Liver (tissue), 9 donors: ENCODE results near the gene SMIM24. TPM values are rescaled to one million over a fixed set of nuclear protein-coding genes. Genes with fewer than 3 reads are reported as not detected.

Experiments used
- DNase-seq: peaks from one replicate; pipeline ENCODE4 v3.0.0-alpha.2; 2017; ENCODE audit warnings: low spot score
- H3K27ac ChIP-seq, 2 donors: one replicate each; pipeline ENCODE4 v1.7.0; 2013; ENCODE audit warnings: inconsistent platforms in 2 of 2, low read length in 2 of 2, control low read depth in 1 of 2, low read depth in 1 of 2, mild to moderate bottlenecking in 1 of 2
- H3K27me3 ChIP-seq, 4 donors: one replicate each; pipeline versions ENCODE4 v1.6.1 to v1.7.0; 2013; ENCODE audit warnings: low read length in 3 of 4, inconsistent platforms in 1 of 4, mild to moderate bottlenecking in 1 of 4, moderate library complexity in 1 of 4; ENCODE audit not compliant: control insufficient read depth in 4 of 4, insufficient read depth in 4 of 4
- H3K36me3 ChIP-seq, 4 donors: one replicate each; pipeline versions ENCODE4 v1.6.1 to v1.7.0; 2013; ENCODE audit warnings: low read length in 3 of 4, mild to moderate bottlenecking in 3 of 4, low read depth in 1 of 4, moderate library complexity in 1 of 4; ENCODE audit not compliant: control insufficient read depth in 4 of 4, insufficient read depth in 3 of 4
- H3K4me1 ChIP-seq, 4 donors: one replicate each; pipeline versions ENCODE4 v1.6.1 to v1.7.0; 2013; ENCODE audit warnings: low read length in 3 of 4, mild to moderate bottlenecking in 3 of 4, moderate library complexity in 1 of 4; ENCODE audit not compliant: control insufficient read depth in 4 of 4, insufficient read depth in 4 of 4
- H3K4me3 ChIP-seq, 3 donors: one replicate each; pipeline versions ENCODE4 v1.6.1 to v1.7.0; 2013; ENCODE audit warnings: low read length in 3 of 3, control low read depth in 1 of 3, low read depth in 1 of 3, mild to moderate bottlenecking in 1 of 3
- H3K9ac ChIP-seq, 2 donors: one replicate each; pipeline ENCODE4 v1.7.0; 2013; ENCODE audit warnings: low read length in 2 of 2, mild to moderate bottlenecking in 2 of 2, moderate library complexity in 2 of 2, control low read depth in 1 of 2, low read depth in 1 of 2
- H3K9me3 ChIP-seq, 4 donors: one replicate each; pipeline versions ENCODE4 v1.6.1 to v1.7.0; 2013; ENCODE audit warnings: low read length in 3 of 4; ENCODE audit not compliant: control insufficient read depth in 4 of 4
- FOXA1 ChIP-seq: IDR thresholded peaks from 2 replicates; pipeline ENCODE4 v1.6.1; 2016; ENCODE audit warnings: antibody characterized with exemption
- FOXA2 ChIP-seq: IDR thresholded peaks from 2 replicates; pipeline ENCODE4 v1.6.1; 2016; ENCODE audit warnings: antibody characterized with exemption
- GABPA ChIP-seq, 2 donors: IDR thresholded peaks in 1 of 2; conservative IDR thresholded peaks in 1 of 2; 2 replicates each; pipeline ENCODE4 v1.6.1; 2016; ENCODE audit warnings: antibody characterized with exemption in 2 of 2, mild to moderate bottlenecking in 1 of 2, moderate library complexity in 1 of 2
- HNF4A ChIP-seq, 2 donors: conservative IDR thresholded peaks; 2 replicates each; pipeline ENCODE4 v1.6.1; 2016; ENCODE audit warnings: antibody characterized with exemption in 2 of 2, mild to moderate bottlenecking in 2 of 2
- HNF4G ChIP-seq: IDR thresholded peaks from 2 replicates; pipeline ENCODE4 v1.6.1; 2016; ENCODE audit warnings: antibody characterized with exemption
- JUND ChIP-seq, 2 donors: IDR thresholded peaks; 2 replicates each; pipeline ENCODE4 v1.6.1; 2016; ENCODE audit warnings: antibody characterized with exemption in 2 of 2
- NR2F2 ChIP-seq: IDR thresholded peaks from 2 replicates; pipeline ENCODE4 v1.6.1; 2016; ENCODE audit warnings: antibody characterized with exemption
- RAD21 ChIP-seq, 2 donors: IDR thresholded peaks; 2 replicates each; pipeline ENCODE4 v1.6.1; 2016; ENCODE audit warnings: antibody characterized with exemption in 2 of 2, mild to moderate bottlenecking in 2 of 2
- RXRA ChIP-seq, 2 donors: IDR thresholded peaks; 2 replicates each; pipeline ENCODE4 v1.6.1; 2017 to 2018; ENCODE audit warnings: antibody characterized with exemption in 2 of 2, mild to moderate bottlenecking in 1 of 2
- SP1 ChIP-seq: IDR thresholded peaks from 2 replicates; pipeline ENCODE4 v1.6.1; 2018; ENCODE audit warnings: antibody characterized with exemption, mild to moderate bottlenecking
- YY1 ChIP-seq: IDR thresholded peaks from 2 replicates; pipeline ENCODE4 v1.6.1; 2016; ENCODE audit warnings: antibody characterized with exemption, mild to moderate bottlenecking
- WGBS: extraction: QIAGEN DNeasy Blood & Tissue Kit; methylation state at CpG from one replicate; pipeline ENCODE4 v1.1.7; 2013; 5-methylcytosine and 5-hydroxymethylcytosine counted together
- polyA plus RNA-seq, 2 donors: library from polyadenylated mRNA; stranded (reverse) in 1 of 2; unstranded in 1 of 2; fragments of 200-250 nt in 1 of 2; fragments of >200 nt in 1 of 2; fragmentation: Nextera tagmentation in 1 of 2; extraction: Ambion mirVana in 1 of 2; gene quantifications; one replicate each; pipeline versions ENCODE4 v1.2.1 to v1.2.3, GENCODE V29; 2013 to 2015
- total RNA-seq, 2 donors: library from RNA; depleted of rRNA; stranded (reverse); fragments of >200 nt; gene quantifications; one replicate each; pipeline ENCODE4 v1.2.3, GENCODE V29; 2014
- TF ChIP-seq, protein P1 (sequence below): IDR thresholded peaks from 2 replicates; pipeline ENCODE4 v1.6.1; 2016; ENCODE audit warnings: antibody characterized with exemption
- TF ChIP-seq, protein P2 (sequence below): fragments of 150-350 bp; IDR thresholded peaks from 2 replicates; pipeline ENCODE4 v1.5.1; 2017; ENCODE audit warnings: improper control_type of control experiment, low read depth, low read length; ENCODE audit not compliant: missing input control
- TF ChIP-seq, protein P3 (sequence below): IDR thresholded peaks from 2 replicates; pipeline ENCODE4 v1.6.1; 2016; ENCODE audit warnings: antibody characterized with exemption, mild to moderate bottlenecking
- TF ChIP-seq, protein P4 (sequence below): IDR thresholded peaks from 2 replicates; pipeline ENCODE4 v1.6.1; 2016; ENCODE audit warnings: antibody characterized with exemption
- donor health status: healthy.
- donor health status: healthy.
- donor health status: healthy.
- donor health status: healthy.
- donor health status: healthy.

SMIM24 gene
- total and polyA plus RNA-seq, 4 donors = 0.17 to 13.7 (median 2.8) TPM

DNA sequence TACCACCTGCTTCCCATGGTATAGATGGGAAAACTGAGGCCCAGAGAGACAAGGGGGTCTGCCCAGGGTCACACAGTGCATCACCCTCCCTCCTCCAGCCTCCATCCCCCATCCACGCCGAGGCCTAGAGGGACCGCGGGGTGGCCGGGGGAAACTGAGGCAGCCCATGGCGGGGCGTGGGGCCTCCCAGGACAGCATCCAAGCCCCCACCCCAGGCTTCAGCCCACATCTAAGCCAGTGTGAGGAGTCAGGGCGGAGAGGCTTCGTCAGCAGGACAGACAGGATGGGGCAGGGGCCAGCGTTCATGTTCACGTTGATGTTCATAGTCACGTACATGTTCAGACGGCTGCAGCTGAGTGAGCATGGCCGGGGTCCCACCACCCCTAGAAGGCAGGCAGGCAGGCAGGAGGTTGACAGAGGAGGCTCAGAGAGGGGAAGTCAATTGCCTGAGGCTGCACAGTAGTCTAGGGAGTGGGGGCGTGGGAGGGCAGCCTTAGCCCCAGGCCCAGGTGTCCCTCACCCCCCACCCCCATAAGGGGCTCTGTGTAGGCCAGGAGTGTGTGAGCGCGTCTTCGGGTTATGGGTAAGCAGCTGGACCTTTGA is 23.3 kb downstream of the SMIM24 start:
- Histone ChIP-seq H3K4me1 (peaks cover 3 to 35% (median 18%) of the 10 kb centered on the region in 4 donors), H3K27me3 (no peaks in the 10 kb centered on the region), H3K27ac (peak overlapping the region in 1 of 2 donors; percentile 7), H3K9ac (no peak overlapping the region), H3K4me3 (no peak overlapping the region), H3K36me3 (peaks cover 24 to 53% (median 30%) of the 10 kb centered on the region in 4 donors), H3K9me3 (no peaks in the 10 kb centered on the region)
- TF ChIP-seq HNF4G = no peak
- TF ChIP-seq, protein P1, sequence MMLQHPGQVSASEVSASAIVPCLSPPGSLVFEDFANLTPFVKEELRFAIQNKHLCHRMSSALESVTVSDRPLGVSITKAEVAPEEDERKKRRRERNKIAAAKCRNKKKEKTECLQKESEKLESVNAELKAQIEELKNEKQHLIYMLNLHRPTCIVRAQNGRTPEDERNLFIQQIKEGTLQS = no peak
- TF ChIP-seq YY1 = no peak
- WGBS = 87% methylated on average over 18 of the region's 18 CpGs
- no peak for DNase-seq

DNA sequence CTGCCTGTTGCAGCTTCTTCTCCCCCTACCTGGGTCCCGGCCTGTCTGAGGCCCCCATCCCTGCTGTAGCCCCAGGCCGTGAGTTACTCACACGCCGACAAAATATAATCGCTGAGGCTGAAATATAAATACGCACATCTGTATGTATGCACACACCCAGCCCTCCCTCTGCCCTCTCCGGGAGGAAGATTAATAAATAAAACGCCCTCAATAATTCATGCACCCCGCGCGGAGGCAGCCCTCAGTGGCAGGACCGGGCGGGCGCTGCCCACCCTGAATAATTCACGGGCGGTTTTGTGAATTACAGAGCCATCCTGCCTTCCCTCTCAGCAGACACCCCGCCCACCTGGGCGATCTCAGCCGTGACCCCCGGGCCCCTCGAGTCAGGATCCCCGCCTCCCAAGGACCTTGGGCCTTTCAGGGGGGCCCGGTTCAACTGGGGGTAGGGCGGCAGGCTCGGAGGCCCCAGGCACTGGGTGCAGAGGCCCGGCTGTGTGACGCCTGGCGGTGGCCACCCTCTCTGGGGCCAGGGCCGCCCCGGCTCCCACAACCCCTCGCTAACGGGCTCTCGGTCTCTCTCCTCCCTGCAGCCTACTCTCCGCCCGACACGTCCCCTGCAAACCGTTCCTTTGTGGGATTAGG is 24.2 kb downstream of the SMIM24 start:
- peaks cover 24 to 55% (median 31%) of the 10 kb centered on the region in 4 donors for H3K36me3 ChIP-seq
- TF ChIP-seq RAD21 (IDR thresholded peaks at IDR 0.05) = no peak
- TF ChIP-seq FOXA2 = no peak
- no peak for TF ChIP-seq GABPA (IDR thresholded peaks at IDR 0.05 in 1 of 2, conservative IDR thresholded peaks at IDR 0.05 in 1 of 2)
- no peak for TF ChIP-seq YY1
- TF ChIP-seq HNF4G = no peak
- no peak for TF ChIP-seq NR2F2
- TF ChIP-seq, protein P2, sequence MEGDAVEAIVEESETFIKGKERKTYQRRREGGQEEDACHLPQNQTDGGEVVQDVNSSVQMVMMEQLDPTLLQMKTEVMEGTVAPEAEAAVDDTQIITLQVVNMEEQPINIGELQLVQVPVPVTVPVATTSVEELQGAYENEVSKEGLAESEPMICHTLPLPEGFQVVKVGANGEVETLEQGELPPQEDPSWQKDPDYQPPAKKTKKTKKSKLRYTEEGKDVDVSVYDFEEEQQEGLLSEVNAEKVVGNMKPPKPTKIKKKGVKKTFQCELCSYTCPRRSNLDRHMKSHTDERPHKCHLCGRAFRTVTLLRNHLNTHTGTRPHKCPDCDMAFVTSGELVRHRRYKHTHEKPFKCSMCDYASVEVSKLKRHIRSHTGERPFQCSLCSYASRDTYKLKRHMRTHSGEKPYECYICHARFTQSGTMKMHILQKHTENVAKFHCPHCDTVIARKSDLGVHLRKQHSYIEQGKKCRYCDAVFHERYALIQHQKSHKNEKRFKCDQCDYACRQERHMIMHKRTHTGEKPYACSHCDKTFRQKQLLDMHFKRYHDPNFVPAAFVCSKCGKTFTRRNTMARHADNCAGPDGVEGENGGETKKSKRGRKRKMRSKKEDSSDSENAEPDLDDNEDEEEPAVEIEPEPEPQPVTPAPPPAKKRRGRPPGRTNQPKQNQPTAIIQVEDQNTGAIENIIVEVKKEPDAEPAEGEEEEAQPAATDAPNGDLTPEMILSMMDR = no peak
- no peak for TF ChIP-seq FOXA1
- TF ChIP-seq RXRA (IDR thresholded peaks at IDR 0.05) = no peak
- TF ChIP-seq SP1 = no peak
- TF ChIP-seq, protein P1 = no peak
- no peak for DNase-seq
- H3K27ac ChIP-seq = no peak overlapping the region
- H3K9ac ChIP-seq = no peak overlapping the region
- H3K9me3 ChIP-seq = no peaks in the 10 kb centered on the region
- no peak overlapping the region for H3K4me3 ChIP-seq
- 92% methylated on average over 37 of the region's 37 CpGs for WGBS
- H3K27me3 ChIP-seq = no peaks in the 10 kb centered on the region
- peaks cover 3 to 36% (median 19%) of the 10 kb centered on the region in 4 donors for H3K4me1 ChIP-seq

DNA sequence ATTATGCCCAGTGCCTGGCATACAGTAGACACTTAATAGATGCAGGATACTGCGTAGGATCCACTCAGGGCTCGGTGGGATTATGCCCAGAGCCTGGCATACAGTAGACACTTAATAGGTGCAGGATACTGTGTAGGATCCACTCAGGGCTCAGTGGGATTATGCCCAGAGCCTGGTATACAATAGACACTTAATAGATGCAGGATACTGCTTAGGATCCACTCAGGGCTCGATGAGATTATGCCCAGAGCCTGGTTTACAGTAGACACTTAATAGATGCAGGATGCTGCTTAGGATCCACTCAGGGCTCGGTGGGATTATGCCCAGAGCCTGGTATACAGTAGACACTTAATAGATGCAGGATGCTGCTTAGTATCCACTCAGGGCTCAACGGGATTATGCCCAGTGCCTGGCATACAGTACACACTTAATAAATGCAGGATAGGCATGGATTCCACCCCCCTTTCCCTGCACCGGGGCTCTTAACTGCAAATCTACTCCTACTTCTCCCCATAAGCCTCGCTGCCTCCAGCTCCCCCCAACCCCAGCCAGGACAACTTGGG is 24.9 kb downstream of the SMIM24 start:
- DNase-seq = no peak
- TF ChIP-seq, protein P3, sequence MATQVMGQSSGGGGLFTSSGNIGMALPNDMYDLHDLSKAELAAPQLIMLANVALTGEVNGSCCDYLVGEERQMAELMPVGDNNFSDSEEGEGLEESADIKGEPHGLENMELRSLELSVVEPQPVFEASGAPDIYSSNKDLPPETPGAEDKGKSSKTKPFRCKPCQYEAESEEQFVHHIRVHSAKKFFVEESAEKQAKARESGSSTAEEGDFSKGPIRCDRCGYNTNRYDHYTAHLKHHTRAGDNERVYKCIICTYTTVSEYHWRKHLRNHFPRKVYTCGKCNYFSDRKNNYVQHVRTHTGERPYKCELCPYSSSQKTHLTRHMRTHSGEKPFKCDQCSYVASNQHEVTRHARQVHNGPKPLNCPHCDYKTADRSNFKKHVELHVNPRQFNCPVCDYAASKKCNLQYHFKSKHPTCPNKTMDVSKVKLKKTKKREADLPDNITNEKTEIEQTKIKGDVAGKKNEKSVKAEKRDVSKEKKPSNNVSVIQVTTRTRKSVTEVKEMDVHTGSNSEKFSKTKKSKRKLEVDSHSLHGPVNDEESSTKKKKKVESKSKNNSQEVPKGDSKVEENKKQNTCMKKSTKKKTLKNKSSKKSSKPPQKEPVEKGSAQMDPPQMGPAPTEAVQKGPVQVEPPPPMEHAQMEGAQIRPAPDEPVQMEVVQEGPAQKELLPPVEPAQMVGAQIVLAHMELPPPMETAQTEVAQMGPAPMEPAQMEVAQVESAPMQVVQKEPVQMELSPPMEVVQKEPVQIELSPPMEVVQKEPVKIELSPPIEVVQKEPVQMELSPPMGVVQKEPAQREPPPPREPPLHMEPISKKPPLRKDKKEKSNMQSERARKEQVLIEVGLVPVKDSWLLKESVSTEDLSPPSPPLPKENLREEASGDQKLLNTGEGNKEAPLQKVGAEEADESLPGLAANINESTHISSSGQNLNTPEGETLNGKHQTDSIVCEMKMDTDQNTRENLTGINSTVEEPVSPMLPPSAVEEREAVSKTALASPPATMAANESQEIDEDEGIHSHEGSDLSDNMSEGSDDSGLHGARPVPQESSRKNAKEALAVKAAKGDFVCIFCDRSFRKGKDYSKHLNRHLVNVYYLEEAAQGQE = no peak
- no peak for TF ChIP-seq RXRA (IDR thresholded peaks at IDR 0.05)
- TF ChIP-seq, protein P1 = no peak
- TF ChIP-seq HNF4A (conservative IDR thresholded peaks at IDR 0.05) = no peak
- TF ChIP-seq SP1 = no peak
- TF ChIP-seq JUND (IDR thresholded peaks at IDR 0.05) = no peak
- TF ChIP-seq, protein P4, sequence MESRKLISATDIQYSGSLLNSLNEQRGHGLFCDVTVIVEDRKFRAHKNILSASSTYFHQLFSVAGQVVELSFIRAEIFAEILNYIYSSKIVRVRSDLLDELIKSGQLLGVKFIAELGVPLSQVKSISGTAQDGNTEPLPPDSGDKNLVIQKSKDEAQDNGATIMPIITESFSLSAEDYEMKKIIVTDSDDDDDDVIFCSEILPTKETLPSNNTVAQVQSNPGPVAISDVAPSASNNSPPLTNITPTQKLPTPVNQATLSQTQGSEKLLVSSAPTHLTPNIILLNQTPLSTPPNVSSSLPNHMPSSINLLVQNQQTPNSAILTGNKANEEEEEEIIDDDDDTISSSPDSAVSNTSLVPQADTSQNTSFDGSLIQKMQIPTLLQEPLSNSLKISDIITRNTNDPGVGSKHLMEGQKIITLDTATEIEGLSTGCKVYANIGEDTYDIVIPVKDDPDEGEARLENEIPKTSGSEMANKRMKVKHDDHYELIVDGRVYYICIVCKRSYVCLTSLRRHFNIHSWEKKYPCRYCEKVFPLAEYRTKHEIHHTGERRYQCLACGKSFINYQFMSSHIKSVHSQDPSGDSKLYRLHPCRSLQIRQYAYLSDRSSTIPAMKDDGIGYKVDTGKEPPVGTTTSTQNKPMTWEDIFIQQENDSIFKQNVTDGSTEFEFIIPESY = no peak
- no peak for TF ChIP-seq RAD21 (IDR thresholded peaks at IDR 0.05)
- WGBS = 92% methylated on average over 7 of the region's 7 CpGs
- H3K27ac ChIP-seq = no peak overlapping the region
- no peak overlapping the region for H3K9ac ChIP-seq
- H3K4me3 ChIP-seq = no peak overlapping the region
- H3K9me3 ChIP-seq = no peaks in the 10 kb centered on the region
- no peaks in the 10 kb centered on the region for H3K27me3 ChIP-seq
- H3K4me1 ChIP-seq = peaks cover 3 to 38% (median 22%) of the 10 kb centered on the region in 4 donors
- peaks cover 24 to 60% (median 33%) of the 10 kb centered on the region in 4 donors for H3K36me3 ChIP-seq
